ENCODE measurements around the gene CSPG4. TPM values are rescaled to one million over a fixed set of nuclear protein-coding genes. Genes with fewer than 3 reads are reported as not detected.
A peak's percentile ranks its signal among the peaks of the same experiment; 100 is the strongest.

The CSPG4 gene
- total and polyA plus RNA-seq, 9 donors, result 3.3 to 30.0 (median 5.2) TPM

DNA sequence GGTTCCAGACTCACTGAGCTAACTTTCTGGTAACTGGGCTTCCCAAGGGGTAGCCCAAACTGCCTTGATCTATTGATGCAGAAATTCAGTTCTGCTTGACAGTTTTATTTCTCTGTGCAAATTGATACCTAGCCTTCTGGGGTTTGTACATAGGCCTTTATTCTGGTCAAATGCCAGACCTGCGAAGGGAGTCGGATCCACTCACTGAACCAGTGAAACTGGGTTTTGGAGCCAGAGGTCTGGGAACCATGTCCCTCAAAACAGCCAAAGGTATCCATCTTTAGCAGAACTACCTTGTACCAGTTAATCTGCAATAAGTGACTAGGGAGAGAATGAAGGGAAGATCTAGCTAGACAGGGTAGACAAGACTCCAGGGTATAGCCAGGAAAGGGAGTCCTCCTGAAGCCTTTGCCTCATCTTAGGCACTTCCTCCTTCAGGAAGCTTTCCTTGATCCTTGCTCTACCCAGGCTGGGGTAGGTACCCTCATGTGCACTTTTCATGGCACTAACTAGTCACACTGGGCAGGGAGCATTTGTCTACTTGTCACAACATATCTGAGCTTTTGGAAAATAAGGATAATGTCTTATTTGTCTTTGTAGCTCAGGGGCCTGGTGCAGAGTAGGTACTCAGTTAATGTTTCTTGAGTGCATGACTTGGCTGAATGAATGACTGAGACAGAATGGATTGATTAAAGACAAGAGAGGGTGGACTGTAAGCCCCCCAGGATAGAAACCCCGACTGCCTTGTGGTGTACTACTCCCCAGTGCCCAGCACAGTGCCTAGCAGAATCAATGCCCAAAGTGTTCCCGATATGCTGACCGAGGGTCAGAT, 66.3 kb downstream of the CSPG4 start:
- no peak for DNase-seq
- Histone ChIP-seq H3K4me1 (ENCODE audit: insufficient read depth) (peaks cover 27% of the 10 kb centered on the region), H3K36me3 (no peaks in the 10 kb centered on the region), H3K27me3 (no peaks in the 10 kb centered on the region), H3K9me3 (no peaks in the 10 kb centered on the region), H3K4me3 (peak overlapping the region; percentile 81), H3K27ac (peak overlapping the region; percentile 80 to 96)
- WGBS, 3 donors, result 34 to 39% (median 36%) methylated on average over 5 of the region's 5 CpGs
- TF ChIP-seq, protein P1, sequence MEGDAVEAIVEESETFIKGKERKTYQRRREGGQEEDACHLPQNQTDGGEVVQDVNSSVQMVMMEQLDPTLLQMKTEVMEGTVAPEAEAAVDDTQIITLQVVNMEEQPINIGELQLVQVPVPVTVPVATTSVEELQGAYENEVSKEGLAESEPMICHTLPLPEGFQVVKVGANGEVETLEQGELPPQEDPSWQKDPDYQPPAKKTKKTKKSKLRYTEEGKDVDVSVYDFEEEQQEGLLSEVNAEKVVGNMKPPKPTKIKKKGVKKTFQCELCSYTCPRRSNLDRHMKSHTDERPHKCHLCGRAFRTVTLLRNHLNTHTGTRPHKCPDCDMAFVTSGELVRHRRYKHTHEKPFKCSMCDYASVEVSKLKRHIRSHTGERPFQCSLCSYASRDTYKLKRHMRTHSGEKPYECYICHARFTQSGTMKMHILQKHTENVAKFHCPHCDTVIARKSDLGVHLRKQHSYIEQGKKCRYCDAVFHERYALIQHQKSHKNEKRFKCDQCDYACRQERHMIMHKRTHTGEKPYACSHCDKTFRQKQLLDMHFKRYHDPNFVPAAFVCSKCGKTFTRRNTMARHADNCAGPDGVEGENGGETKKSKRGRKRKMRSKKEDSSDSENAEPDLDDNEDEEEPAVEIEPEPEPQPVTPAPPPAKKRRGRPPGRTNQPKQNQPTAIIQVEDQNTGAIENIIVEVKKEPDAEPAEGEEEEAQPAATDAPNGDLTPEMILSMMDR (IDR thresholded peaks at IDR 0.05), result no peak
- no peak for TF ChIP-seq EP300 (IDR thresholded peaks at IDR 0.05)
- TF ChIP-seq POLR2A (IDR thresholded peaks at IDR 0.05), result no peak
- intact Hi-C loops (cut with DNase I), result loop anchor here in 2 of 4 donors (5.0 to 10.0 kb wide), 2 partner anchors 36 to 192 kb away; partner anchors contain the start of gene SIN3A (in 1 of the 2)

DNA sequence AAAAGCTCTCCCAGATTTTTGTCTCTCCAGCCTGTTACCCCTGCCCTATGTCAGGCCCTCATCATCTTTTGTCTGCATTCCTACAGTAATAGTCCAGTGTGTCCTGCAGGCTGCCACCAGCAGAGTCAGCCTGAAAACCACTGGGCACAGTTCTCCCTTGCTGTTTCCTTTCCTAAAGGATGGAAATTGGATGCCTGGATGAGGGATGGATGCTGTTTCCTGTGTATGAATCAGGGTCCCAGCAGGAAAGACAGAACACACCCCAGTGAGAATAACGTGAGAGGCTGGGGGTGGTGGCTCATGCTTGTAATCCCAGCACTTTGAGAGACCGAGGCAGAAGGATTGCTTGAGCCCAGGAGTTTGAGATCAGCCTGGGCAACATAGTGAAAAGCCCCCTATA, 68.3 kb downstream of the CSPG4 start:
- Histone ChIP-seq H3K4me3 (no peak overlapping the region), H3K27ac (no peak overlapping the region), H3K9me3 (no peaks in the 10 kb centered on the region), H3K27me3 (no peaks in the 10 kb centered on the region), H3K4me1 (ENCODE audit: insufficient read depth) (peaks cover 11% of the 10 kb centered on the region), H3K36me3 (no peaks in the 10 kb centered on the region)
- intact Hi-C loops (cut with DNase I), result loop anchor here in 1 of 4 donors (10.0 kb wide), 1 partner anchor 190 kb away; the partner anchor contains the start of gene SIN3A
- no peak for DNase-seq
- TF ChIP-seq POLR2A (IDR thresholded peaks at IDR 0.05) (no peak), EP300 (IDR thresholded peaks at IDR 0.05) (no peak)
- TF ChIP-seq, protein P1 (IDR thresholded peaks at IDR 0.05), result no peak
- 78 to 82% (median 82%) methylated on average over 2 of the region's 2 CpGs for WGBS, 3 donors

DNA sequence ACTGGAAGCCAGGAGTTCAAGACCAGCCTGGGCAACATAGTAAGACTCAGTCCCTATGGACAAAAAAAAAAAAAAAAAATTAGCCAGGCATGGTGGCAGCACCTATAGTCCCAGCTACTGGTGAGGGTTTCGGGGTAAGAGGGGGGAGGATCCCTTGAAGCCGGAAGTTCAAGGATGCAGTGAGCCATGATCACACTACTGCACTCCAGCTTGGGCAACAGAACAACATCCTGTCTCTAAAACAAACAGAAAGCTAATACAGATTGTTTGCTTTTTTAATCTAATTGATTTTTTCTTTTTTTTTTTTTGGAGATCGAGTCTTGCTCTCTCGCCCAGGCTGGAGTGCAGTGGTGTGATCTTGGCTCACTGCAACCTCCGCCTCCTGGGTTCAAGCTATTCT, 71.0 kb downstream of the CSPG4 start:
- Histone ChIP-seq H3K36me3 (no peaks in the 10 kb centered on the region), H3K4me1 (ENCODE audit: insufficient read depth) (peaks cover 6% of the 10 kb centered on the region), H3K9me3 (no peaks in the 10 kb centered on the region), H3K27me3 (no peaks in the 10 kb centered on the region), H3K27ac (no peak overlapping the region), H3K4me3 (no peak overlapping the region)
- TF ChIP-seq, protein P1 (IDR thresholded peaks at IDR 0.05), result no peak
- no peak for TF ChIP-seq EP300 (IDR thresholded peaks at IDR 0.05)
- TF ChIP-seq POLR2A (IDR thresholded peaks at IDR 0.05), result no peak
- 64 to 80% (median 66%) methylated on average over 5 of the region's 5 CpGs for WGBS, 3 donors
- no peak for DNase-seq
- intact Hi-C loops (cut with DNase I), result loop anchor here in 1 of 4 donors (10.0 kb wide), 1 partner anchor 187 kb away; the partner anchor contains the start of gene SIN3A

DNA sequence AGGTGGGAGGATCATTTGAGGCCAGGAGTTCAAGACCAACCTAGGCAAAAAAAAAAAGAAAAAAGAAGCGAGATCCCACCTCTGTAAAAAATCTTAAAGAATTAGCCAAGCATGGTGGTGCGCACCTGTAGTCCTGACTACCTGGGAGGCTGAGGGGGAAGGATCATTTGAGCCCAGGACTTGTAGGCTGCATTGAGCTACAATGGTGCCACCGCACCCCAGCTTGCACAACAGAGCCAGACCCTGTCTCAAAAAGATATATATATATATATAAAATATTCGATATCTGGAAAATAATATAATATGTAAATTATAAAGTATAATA, 71.5 kb downstream of the CSPG4 start:
- no peaks in the 10 kb centered on the region for H3K36me3 ChIP-seq
- WGBS, 3 donors, result 63 to 70% (median 66%) methylated on average over 4 of the region's 4 CpGs
- peaks cover 4% of the 10 kb centered on the region for H3K4me1 ChIP-seq (ENCODE audit: insufficient read depth)
- no peak for TF ChIP-seq EP300 (IDR thresholded peaks at IDR 0.05)
- no peak for TF ChIP-seq POLR2A (IDR thresholded peaks at IDR 0.05)
- TF ChIP-seq, protein P1 (IDR thresholded peaks at IDR 0.05), result no peak
- no peak overlapping the region for H3K4me3 ChIP-seq
- H3K27ac ChIP-seq, result no peak overlapping the region
- no peak for DNase-seq
- no peaks in the 10 kb centered on the region for H3K9me3 ChIP-seq
- intact Hi-C loops (cut with DNase I), result loop anchor here in 1 of 4 donors (10.0 kb wide), 1 partner anchor 186 kb away; the partner anchor contains the start of gene SIN3A
- H3K27me3 ChIP-seq, result no peaks in the 10 kb centered on the region

Data from ovary (tissue), 9 donors.